Measurements from ENCODE around the gene VMP1.

DNA sequence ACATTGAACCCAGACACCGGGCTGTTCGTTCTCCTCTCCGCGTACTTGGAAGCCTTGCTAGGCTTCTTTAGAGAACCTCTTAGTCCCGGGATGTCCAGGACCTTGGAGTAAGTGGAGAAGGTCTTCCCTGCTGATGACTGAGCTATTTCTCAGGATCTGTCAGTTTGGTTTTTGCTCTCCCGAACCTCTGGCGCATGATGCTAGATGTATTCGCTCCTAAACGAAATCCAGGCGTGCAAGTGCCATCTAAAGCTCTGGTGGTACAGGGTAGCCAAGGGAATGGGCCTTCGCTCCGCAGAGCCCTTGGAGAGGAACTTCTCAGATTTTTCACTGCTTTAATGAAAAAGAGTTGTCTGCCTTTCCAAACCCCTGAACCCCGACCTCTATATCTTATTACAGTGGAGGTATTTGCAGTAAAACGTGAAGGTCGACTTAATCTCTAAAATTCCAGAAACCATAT is 547 bp downstream of the VMP1 start:
- TF ChIP-seq, protein P1, sequence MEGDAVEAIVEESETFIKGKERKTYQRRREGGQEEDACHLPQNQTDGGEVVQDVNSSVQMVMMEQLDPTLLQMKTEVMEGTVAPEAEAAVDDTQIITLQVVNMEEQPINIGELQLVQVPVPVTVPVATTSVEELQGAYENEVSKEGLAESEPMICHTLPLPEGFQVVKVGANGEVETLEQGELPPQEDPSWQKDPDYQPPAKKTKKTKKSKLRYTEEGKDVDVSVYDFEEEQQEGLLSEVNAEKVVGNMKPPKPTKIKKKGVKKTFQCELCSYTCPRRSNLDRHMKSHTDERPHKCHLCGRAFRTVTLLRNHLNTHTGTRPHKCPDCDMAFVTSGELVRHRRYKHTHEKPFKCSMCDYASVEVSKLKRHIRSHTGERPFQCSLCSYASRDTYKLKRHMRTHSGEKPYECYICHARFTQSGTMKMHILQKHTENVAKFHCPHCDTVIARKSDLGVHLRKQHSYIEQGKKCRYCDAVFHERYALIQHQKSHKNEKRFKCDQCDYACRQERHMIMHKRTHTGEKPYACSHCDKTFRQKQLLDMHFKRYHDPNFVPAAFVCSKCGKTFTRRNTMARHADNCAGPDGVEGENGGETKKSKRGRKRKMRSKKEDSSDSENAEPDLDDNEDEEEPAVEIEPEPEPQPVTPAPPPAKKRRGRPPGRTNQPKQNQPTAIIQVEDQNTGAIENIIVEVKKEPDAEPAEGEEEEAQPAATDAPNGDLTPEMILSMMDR (IDR thresholded peaks at IDR 0.05), result no peak
- no peak for TF ChIP-seq POLR2A (IDR thresholded peaks at IDR 0.05)
